GM18909 (cell line): ENCODE measurements around the gene TMEM9.

Experiments
- ATAC-seq: cut with Tn5 transposase; IDR thresholded peaks from one replicate; pipeline ENCODE4 v1.9.1; 2021; ENCODE audit warnings: mild to moderate bottlenecking; ENCODE audit not compliant: unreplicated experiment, poor library complexity

TMEM9 gene

DNA sequence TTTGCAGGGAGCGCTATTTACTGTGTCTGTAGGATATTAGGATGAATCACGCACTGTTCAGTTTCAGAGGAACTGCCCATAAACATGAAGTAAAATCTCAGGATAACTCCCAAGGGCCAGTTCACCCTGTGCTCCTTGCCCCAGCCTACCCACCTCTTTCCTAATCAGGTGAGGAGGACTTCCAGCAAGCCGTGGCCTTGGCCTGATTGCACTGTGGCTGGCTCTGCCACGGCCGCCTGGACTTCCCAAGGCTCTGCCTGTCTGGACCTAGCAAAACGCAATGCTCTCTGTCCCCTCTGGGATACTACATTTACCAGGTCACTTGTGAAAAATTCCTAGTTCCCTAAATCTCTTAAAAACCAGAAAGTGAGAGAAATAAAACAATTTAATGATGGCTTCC, 19.9 kb downstream of the TMEM9 start:
- ATAC-seq, result no peak

DNA sequence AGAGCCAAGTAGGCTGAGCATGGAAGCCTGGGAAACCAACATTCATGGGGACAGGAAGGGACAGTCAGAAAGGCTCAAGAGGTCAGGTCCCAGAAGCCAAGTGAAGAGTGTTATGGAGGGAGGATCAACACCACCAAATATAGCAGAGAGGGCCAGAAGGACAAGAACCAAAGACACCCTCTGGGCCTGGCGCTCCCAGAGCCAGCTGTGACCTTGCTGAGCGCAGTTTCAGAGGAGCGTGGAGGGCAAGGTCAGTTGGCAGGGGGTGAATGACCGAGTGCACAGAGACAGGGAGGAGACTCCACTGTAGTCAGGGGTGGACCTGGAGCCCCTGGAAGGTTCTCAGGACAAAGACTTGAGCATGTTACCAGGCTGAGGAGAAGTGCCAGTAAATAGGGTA, 22.9 kb downstream of the TMEM9 start:
- ATAC-seq, result no peak

DNA sequence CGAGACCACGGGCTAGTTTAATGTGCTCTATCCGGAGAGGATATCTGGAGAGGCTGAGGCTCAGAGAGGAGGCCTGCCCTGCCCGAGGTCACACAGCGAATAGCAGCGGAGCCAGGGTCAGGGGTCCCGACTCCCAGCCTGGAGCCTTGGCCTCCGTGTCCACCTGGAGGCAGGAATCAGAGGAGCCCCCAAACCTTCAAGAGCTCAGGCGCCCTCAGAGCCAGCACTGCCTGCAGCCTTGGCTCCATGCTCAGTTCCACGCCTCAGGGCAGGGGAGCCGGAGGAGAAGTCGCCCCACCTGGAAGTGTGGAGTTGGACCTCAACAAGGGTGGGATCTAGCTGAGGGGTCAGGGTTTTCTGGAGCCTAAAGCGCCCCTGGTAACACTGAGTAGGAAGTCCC, 25.3 kb downstream of the TMEM9 start:
- ATAC-seq, result no peak

DNA sequence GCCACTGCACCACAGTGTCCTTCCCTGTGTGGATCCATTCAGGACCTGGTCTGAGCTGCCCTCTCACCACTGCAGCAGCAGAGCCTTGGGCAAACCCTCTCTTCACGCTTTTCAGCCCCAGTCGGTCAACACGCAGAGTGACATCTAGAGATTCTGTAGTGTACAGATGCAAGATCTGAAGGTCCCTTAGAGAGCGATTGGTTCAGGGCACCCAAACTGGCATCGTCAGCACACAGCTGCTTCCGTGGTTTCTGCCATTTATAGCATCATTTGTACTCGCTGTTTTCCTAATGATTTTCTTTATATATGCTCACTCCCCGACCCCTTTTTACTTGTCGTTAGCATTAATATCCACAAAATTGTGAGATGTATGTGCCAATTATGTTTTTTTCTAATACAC, 25.8 kb downstream of the TMEM9 start:
- ATAC-seq, result no peak

DNA sequence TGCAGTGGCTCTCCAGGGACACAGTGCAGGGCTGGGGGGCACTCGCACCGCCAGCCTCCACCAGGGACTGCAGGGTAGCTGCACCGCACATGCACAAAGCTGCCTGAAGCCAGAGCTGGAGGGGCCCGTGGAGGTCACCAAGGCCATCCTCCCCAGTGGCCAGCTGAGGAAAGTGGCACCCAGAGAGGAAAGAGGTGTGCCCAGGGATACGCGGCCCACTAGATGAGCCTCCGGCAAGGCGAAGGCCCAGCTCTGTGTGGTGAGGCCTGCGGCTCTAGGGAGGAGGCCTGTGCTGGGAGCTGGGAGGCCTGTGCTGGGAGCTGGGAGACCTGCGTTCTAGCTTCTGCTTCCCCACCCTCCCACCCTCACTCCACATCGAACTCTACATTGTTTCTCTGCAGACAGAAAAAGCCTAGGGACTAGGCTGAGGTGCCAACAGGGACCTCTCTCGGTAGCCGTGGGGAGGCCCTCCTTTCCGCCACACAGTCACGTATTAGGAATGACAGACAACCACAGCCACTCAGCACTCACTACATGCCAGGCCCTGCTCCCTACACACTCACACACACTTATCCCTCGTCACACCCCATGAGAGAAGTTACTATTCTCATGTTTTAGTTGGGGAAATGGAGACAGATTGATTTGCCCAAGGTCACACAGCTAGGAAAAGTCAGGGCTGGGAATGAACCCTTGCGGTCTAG, 26.4 kb downstream of the TMEM9 start:
- ATAC-seq, result no peak

DNA sequence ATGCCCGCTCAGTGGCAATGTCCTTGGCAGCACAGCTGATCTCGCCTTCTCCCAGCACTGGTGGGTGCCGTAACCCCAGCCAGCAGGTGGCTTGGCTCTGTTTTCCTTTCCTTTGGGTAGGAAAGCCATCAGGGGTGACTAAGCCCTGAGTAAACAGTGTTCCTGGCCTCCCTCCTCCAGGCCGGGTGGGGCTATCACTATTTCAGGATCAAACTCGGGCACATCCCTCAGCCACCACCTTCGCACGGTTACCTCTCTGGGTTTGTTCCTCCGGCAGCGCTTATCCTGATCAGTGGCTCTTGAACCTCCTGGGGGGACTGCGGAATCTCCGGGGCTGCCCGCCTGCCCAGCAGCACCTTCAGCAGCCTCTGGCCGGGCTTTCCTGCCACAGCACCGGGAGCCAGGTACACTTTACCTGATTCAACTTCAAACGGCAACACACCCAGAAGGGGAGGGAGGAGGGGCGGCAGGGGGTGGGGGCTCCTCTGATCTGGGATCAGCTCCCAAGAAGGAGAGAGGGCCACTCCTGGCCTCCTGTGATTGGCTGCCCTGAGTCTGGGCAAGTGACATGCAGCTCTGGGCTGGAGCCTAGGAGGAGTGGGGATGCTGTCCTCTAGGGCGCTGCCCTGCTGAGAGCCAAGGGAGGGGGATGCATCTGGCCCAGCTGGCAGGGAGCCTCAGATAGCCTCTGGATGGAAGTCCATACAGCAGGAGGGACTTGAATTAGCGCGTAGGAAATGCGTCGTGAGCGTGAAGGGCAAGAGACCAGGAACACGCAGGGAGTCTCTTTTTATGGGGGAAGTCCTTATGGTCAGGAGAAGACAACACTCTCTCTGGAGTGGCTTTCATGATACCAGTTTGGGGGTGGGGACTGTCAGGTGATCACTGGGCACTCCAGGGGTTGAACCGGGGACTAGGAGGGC, 27.2 kb downstream of the TMEM9 start, which contains the start of gene ASCL5:
Gene ASCL5 (minus strand): TSS at position 353 of the 923 bp plus-strand sequence. CDS start 11,812 bp downstream, outside the sequence.
- no peak for ATAC-seq

DNA sequence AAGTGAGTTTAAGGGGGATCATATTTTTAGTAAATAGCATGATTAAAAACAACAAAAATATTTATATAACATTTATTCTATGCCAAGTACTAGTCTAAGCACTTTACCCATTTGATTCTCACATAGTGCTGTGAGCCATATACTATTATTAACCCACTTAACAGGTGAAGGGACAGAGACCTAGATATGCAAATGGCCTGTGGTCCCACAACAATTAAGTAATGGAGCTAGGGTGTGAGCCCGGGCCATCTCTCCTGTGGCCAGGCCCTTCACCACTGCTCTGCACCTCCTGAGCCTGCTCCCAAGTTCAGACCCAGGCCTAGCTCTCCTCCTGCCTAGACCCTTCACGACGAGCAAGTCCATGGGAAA, 27.8 kb downstream of the TMEM9 start:
- no peak for ATAC-seq

DNA sequence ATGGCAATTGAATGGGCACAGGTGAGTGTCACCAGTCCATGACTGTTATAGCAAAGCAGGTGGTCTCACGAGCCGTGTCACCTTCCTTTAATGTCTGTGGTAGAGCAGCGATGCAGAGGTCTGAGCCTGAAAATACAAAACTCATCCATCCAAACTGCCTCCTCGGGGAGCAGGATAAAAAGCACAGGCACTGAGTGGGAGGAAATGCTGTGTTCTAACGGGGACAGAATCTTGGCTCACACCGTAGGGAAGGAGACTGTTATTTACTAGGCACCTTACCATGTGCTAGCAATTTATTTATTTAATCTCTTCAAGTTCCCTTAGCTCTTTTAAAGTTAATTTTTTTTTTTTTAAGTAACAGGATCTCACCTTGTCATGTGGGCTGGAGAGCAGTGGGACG, 28.5 kb downstream of the TMEM9 start:
- ATAC-seq, result no peak

DNA sequence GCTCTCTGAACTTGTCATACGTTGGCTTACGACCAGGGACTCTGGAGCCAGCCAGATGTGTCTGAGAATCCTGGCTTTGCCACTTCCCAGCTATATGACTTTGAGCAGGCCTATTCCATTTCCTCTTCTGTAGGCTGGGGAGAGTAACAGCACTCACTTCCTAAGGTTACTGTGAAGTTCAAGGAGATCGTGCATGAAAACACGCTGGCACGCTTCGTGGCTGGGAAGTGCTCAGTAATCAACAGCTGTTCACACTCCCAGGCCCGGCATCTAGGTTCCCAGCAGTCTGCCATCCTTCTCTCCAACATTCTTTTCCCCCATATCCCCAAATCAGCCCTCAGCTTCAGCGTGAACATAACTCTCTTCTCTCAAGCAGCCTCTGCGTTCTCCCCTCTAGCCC, 29.3 kb downstream of the TMEM9 start:
- ATAC-seq, result no peak

DNA sequence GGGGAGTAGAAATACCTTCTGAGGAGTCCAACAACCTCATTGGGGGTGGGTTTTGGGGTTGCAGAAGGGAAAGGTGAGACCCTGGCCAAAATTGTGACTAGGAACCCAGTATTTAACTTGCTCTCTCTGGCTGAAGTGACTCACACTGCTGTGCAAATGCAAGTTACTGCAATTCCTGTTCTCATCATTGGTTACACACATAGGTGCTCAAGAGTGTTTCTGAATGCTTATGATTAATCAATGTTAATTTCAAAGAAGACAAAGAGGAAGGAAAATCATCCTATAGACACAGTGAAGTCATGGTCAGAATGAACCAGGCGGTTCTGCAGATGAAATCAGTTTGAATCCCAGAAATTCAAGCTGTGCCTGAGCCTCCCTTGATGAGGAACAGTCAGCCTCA, 30.4 kb downstream of the TMEM9 start:
- ATAC-seq, result no peak

DNA sequence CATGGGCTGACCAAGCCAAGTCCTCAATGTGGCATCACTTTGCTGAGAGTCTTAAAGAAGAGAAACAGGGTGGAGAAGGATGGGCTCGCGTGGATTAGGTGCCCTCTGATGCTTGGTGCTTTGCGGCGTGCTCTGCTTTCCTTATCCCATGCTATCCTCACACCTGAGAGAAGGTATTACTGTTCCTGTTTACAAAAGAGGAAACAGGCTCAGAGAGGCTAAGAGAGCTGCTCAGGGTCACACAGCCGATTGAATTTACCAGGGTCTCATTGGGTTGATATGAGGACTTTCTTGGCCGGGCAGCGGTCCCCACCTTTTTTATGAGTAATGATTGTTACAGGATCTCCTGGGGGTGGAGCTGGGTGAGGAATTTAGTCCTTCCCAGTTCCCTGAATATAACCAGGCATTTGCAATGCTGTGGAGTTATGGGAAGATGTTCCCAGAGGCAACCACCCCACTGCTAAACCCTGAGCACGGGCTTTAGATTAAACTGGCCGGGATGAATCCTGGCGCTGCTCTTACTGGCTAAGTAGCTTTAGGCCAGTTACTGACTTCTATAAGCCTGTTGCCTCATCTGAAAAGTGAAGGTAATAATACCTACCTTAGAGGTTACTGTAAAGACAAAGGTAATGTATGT, 31.8 kb downstream of the TMEM9 start:
- ATAC-seq, result no peak

DNA sequence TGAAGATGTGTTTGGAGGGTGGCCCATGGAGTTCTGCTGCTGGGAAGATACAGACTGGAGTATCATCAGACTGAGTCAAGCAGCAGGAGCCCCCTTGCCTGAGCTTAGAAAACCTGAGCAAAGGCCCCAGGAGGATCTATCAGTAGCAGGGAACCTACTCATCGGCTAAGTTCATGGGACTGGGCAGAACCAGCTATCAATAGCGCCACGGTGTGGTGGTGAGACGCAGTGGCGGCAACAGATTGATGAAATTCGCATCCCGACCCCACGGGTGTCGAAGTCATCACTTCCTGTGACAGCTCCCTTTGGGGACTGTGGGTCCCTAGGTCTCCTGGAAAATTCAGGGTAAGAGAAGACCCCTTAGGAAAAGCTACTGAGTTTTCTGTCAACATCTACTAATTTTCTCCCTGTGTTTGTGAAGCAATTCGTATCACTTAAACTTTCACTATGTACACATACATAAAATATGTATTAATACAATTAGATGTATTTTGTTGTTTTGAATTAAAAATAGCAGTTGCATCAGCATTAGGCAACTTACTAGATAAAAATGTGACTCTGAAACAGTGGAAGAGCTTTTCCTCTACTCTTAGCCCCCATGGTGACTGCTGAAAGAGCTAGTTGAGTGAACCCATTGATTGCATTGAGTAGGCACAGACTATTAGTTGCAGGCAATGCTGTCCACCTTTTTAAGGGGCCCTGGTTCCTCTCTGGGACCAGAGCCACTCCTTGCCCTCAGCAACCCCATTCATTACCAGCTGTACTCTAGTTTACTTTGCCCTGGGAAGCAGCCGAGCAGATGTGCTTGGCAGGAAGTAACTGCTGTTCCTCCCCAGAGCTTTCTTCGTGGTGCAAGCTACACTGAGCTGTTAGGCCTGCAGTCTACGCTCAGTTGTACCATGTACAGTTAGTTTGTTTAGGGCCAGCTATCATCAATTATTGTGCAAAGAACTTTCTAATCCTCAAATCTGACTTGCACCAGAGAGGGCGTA, 34.8 kb downstream of the TMEM9 start:
- ATAC-seq, result no peak

DNA sequence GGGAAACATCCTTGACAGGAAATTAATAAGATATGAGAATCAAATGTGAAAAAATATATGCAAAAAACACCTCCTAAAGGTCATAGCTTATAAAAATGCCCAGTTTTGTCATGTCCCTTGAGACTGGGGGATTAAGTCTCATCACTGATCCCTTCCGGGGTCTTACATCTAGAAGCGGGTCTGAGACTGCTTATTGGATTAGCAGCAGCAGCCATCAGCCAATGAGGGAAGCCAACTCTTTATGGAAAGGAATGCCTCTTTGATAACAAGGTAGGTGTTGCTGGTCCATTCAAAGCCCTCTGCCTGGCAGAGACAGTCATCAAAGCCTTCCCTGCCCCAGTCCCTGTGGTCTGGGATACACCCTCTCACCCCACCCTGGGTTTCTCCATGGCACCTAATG, 38.2 kb downstream of the TMEM9 start:
- no peak for ATAC-seq

DNA sequence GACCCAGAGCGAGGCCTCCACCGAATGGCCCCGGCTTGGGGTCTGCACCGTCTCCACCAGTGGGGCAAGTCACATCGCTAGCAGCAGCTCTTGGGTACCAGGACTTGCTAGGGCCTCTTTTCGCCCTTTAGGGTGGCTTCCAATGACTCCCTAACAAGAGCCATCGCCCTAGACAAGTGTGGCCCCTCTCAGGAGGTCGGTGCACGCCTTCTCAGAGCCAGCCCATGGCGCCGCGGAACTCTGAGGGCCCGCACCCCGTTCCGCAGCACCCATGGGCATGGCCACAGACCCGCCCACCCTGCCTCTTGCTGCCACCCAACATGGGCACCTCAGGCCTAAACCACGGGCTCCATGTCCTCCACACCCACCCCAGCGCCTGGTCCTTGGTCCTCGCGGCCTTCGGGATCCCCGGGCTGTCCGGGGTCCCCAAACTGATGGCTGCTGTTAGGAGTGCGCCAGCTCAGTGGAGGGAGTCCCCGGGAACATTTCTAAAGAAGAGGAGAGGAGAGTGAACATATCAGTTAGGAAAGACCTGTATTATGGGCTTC, 38.8 kb downstream of the TMEM9 start:
- no peak for ATAC-seq

DNA sequence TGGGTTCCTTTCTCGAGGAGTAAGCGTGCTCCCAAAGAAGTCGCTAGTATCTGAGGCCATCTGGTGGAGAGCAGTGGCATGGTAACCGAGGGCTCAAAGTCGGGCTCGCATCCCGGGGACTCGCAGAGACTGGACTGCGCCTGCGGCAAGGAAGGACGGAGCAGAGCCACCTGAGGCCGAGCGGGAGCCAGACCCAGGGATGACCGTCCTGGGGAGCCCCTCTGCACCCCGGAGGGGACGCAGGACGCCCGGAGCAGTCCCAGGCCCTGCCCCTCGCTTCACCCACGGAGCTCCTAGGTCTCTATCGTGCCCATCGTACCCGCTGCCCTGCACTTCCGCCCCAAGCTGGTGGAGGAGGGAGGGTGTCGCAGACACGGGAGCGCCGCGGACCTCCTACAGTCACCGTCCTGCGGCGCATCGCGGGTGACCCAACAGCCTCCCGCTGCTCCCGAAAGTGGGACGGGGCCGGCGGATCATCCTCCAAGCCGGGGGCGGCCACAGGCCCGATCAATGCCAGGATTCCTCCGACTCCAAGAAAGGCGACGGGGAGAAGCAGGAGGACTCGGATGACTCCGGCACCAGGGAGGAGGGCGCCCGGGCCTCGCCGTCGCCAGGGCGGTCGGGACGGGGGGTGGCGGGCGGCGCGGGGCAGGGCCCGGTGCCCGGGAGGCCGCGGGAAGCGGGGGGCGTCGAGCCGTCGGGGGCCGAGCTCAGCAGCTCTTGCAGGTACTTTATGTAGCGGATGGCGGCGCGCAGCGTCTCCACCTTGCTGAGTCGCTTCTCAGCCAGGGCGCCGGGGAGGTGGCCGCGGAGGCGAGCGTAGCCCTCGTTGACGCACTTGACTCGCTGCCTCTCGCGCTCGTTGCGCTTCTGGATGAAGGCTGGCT, 39.8 kb downstream of the TMEM9 start:
- ATAC-seq, result peak; percentile 83

DNA sequence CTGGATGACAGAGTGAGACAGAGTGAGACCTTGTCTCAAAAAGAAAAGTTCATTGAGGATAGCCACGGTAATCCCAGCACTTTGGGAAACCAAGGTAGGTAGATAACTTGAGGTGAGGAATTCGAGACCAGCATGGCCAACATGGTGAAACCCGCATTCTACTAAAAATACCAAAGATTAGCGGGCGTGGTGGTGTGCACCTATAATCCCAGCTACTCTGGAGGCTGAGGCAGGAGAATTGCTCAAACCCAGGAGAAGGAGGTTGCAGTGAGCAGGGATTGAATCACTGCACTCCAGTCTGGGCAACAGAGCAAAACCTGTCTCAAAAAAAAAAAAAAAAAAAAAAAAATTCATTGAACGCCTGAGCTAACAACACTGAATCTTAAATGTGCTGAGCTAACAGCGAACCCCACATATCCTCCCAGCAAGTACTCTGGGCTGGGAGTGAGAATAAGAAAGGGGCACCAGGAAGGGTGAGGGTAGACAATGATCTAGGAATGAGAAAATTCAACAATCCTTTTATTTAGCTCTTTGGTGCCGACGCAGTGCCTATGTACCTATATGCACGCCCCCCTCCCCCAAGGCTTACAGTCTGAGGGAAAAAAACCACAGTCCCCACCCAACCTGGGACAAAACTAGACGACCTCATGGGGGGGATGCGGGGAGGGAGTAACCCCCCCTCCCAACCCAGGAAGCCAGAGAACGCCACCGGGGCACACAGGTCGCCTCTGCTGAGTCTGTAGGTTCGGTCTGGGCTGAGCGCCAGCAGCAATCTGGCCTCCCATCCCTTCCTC, 40.6 kb downstream of the TMEM9 start:
- ATAC-seq, result no peak

DNA sequence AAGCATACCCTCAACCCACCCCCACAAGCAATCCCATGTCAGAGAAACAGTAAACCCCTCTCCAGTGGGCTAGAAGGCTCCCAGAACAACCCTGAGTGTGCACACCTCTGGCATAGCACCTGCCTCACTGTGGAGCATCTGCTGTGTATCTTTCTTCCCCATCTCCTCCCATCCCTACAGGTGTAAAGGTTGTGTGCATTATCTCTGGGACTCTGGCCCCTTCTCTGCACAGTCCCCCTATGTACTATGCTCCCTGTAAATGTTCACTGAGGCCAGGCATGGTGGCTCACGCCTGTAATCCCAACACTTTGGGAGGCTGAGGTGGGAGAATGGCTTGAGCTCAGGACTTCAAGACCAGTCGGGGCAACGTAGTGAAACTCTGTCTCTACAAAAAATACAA, 41.3 kb downstream of the TMEM9 start:
- no peak for ATAC-seq

DNA sequence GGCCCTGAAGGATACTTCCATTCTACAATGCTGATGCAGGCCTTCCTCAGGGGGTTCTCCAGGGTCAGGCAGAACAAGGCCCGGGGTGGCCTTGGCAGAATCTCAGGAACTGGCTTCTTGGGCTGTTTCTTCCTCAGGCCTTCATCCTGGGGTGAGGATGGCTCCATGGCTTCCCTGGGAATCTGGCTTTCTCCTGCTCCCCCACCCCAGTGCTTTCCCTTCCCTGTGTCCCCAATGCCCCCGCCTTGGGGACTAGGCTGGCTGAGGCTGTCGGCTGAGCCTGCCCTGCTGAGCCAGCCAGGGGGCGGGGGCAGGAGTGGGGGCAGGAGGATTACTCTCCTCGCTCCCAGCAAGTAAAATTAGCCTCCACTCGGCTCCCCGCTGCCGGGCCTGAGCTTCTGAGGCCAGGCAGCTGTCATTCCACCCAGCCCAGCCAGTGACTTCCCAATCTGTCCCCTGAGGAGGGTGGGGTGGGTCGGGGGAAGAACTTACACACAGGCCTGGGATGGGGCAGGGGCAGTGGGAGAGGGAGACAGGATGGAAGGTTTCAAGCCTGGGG, 42.0 kb downstream of the TMEM9 start, which contains the start of gene CACNA1S:
Gene CACNA1S (minus strand): TSS at position 254 of the 559 bp plus-strand sequence. CDS start 87 bp downstream, at position 167.
- ATAC-seq, result no peak
